Measurements from ENCODE around the gene NEGR1.

The NEGR1 gene

DNA sequence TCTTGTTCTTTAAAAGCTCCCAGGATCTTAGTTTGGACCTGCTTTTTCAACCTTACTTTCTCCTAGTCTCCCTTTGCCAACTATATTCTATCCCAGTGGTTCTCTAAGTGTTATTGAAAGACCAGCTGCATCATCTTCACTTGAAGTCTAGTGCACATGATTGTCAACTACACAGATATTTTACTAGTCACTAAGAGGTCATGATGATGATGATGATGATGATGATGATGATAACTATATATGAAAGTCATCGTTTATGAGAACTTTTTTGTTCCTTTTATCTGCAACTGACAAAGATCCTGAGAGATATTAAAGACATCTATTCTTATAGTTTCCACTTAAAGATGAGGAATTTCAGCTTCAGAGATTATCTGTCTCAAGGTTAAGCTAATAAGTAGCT lies 722.5 kb downstream of the NEGR1 start:
- no peak for TF ChIP-seq CTCF (IDR thresholded peaks at IDR 0.05)

GRCh38 chr1:71557138-71557537 lies 725.2 kb downstream of the NEGR1 start:
- TF ChIP-seq CTCF (IDR thresholded peaks at IDR 0.05): no peak

GRCh38 chr1:71548398-71548890 lies 733.9 kb downstream of the NEGR1 start:
- no peak for TF ChIP-seq CTCF (IDR thresholded peaks at IDR 0.05)

DNA sequence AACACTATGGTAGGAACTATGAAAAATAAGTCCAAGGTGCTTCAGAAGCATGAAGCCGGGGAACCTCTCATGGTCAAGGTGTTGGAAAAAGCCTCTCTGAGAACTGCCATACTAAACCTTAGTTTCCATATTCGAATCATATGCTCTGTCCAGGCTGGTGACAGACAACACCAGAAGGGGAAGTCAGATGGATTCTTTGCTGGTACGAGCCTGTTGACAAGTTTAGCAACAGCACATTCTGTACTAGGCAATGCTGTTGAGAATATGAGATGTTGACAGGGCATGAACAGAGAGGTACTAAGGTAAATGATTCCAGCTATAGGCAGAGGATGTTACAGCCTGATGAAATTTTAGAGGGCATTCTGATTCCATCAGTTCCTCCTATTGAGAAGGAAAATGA lies 740.2 kb downstream of the NEGR1 start:
- TF ChIP-seq CTCF (IDR thresholded peaks at IDR 0.05): no peak

DNA sequence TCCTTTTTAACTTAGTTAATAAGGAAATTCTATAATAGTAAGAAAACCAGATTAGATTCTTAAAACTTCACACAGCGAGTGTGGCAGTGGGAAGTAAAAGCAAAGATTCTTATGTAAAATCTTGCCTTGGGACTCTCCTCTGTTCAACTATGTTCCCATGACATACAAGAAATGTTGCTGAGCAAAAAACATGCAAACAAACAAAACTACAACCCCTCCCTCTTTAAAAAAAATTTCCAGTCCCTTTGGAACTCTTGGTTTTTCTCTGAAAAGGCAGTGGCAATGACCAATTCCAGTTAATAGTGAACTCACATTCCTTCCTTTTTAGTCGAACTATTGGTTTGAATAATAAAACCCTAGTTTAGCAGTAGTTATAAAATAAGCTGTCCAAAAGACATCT lies 748.4 kb downstream of the NEGR1 start:
- TF ChIP-seq CTCF (IDR thresholded peaks at IDR 0.05): no peak

GRCh38 chr1:71532343-71532742 lies 750.0 kb downstream of the NEGR1 start:
- no peak for TF ChIP-seq CTCF (IDR thresholded peaks at IDR 0.05)

- no peak for TF ChIP-seq CTCF (IDR thresholded peaks at IDR 0.05)
Measured at GRCh38 chr1:71526824-71527223, 755.5 kb downstream of the NEGR1 start.

- TF ChIP-seq CTCF (IDR thresholded peaks at IDR 0.05): no peak
Measured at GRCh38 chr1:71522721-71523120, 759.6 kb downstream of the NEGR1 start.
